Measurements from ENCODE around the gene DOCK10.

DNA sequence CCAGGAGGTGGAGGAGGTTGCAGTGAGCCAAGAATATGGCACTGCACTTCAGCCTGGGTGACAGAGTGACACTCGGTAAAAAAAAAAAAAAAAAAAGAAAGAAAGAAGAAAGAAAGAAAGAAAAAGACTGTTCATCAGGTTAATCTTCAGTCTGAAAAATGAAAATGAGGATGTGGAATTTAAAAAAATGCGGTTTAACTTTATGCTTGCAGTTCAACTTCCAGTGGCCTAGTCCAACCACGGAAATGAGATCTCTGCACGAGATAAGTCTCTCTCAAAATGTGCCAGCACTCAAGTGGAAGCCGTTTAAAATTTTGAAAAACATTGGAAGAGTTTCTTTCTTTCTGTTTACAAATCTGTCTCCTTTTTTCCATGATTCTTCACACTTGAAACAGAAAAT lies 112.1 kb downstream of the DOCK10 start:
- TF ChIP-seq, protein P1, sequence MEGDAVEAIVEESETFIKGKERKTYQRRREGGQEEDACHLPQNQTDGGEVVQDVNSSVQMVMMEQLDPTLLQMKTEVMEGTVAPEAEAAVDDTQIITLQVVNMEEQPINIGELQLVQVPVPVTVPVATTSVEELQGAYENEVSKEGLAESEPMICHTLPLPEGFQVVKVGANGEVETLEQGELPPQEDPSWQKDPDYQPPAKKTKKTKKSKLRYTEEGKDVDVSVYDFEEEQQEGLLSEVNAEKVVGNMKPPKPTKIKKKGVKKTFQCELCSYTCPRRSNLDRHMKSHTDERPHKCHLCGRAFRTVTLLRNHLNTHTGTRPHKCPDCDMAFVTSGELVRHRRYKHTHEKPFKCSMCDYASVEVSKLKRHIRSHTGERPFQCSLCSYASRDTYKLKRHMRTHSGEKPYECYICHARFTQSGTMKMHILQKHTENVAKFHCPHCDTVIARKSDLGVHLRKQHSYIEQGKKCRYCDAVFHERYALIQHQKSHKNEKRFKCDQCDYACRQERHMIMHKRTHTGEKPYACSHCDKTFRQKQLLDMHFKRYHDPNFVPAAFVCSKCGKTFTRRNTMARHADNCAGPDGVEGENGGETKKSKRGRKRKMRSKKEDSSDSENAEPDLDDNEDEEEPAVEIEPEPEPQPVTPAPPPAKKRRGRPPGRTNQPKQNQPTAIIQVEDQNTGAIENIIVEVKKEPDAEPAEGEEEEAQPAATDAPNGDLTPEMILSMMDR (IDR thresholded peaks at IDR 0.05), result no peak
- TF ChIP-seq POLR2A (IDR thresholded peaks at IDR 0.05), result no peak

All from stomach (tissue), 4 donors.